ENCODE data around the gene RBM46.

The RBM46 gene

DNA sequence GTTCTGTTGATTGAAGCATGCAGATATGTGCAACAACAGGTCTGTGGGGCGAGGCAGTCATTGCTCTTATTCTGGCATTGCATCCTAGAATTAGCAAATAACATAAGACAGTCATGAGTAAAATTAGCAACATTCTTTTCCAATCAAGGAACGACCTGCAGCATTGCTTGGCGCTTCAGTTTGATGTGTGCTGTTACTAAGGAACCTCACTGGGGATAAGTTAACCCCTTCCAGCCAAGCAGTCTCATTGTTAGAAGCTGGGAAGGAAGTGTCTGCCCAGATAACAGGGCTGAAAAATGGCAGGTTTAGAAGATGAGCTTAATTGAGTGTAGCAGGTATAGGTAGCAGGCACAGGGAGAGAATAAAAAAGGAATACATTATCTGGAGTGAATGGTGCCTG, 55.4 kb downstream of the RBM46 start:
- no peak for DNase-seq (ENCODE audit: low read depth)
- no peak overlapping the region for H3K4me3 ChIP-seq (ENCODE audit: low read length)
- TF ChIP-seq, protein P1, sequence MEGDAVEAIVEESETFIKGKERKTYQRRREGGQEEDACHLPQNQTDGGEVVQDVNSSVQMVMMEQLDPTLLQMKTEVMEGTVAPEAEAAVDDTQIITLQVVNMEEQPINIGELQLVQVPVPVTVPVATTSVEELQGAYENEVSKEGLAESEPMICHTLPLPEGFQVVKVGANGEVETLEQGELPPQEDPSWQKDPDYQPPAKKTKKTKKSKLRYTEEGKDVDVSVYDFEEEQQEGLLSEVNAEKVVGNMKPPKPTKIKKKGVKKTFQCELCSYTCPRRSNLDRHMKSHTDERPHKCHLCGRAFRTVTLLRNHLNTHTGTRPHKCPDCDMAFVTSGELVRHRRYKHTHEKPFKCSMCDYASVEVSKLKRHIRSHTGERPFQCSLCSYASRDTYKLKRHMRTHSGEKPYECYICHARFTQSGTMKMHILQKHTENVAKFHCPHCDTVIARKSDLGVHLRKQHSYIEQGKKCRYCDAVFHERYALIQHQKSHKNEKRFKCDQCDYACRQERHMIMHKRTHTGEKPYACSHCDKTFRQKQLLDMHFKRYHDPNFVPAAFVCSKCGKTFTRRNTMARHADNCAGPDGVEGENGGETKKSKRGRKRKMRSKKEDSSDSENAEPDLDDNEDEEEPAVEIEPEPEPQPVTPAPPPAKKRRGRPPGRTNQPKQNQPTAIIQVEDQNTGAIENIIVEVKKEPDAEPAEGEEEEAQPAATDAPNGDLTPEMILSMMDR (conservative IDR thresholded peaks at IDR 0.05; ENCODE audit: low read length) = no peak

DNA sequence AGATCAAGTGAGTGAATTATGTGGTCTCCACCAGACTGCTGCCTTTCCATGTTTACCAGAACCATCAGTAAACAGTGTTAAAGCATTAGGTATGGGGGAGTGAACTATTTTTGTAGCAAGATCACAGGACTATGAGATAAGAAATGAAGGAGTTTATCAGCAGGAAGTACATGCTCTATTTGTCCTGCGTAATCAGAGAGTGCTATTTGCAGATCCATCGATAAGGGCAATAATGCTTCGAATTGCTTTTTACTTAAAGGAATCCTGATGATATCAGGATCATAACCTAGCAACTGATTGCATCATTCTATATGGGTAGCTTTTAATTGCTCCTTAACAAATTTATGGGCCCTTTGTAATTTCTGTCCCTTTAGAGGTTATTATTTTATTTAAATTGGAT, 57.1 kb downstream of the RBM46 start:
- TF ChIP-seq, protein P1 (conservative IDR thresholded peaks at IDR 0.05; ENCODE audit: low read length) = no peak
- no peak overlapping the region for H3K4me3 ChIP-seq (ENCODE audit: low read length)
- no peak for DNase-seq (ENCODE audit: low read depth)

DNA sequence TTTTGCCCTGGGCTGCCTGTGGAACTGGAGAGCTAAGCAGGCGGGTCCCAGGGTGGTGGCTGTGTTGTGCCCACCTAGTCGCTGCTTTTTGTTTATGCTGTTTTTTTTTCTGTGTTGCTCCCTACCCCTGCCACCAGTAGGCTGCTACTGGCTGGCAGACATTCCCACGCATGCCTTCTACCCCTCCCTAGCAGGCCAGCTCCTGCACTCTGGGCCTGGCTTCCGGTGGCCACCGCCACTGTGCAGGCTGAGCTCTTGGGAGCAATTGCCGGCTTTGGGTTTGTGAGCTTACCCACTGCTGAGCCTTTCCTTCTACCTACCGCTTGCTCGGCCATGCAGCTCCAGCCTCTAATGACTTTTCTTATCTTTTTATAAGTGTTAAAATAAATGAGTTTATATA, 57.6 kb downstream of the RBM46 start:
- H3K4me3 ChIP-seq (ENCODE audit: low read length) = no peak overlapping the region
- TF ChIP-seq, protein P1 (conservative IDR thresholded peaks at IDR 0.05; ENCODE audit: low read length) = no peak
- DNase-seq (ENCODE audit: low read depth) = no peak

DNA sequence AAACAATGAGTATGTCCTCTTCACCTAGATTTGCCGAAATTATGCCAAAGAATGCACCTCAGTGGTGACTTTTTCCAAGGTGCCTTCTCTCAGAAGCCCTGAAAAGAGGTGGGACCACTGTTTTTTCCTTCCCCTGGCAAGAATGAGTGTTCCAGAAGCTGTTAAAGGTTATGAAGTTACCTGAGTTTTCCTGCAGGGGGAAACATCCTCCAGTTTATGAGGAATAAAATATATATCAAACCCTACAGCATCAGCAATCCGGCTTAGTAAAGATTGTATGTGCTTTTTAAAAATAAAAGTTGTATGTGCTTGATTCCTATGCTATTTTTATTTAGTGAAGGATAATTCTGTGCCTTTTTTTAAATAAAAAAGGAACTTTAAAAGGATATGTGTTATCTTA, 73.3 kb downstream of the RBM46 start:
- TF ChIP-seq, protein P1 (conservative IDR thresholded peaks at IDR 0.05; ENCODE audit: low read length) = peak; percentile 28
- no peak for DNase-seq (ENCODE audit: low read depth)

DNA sequence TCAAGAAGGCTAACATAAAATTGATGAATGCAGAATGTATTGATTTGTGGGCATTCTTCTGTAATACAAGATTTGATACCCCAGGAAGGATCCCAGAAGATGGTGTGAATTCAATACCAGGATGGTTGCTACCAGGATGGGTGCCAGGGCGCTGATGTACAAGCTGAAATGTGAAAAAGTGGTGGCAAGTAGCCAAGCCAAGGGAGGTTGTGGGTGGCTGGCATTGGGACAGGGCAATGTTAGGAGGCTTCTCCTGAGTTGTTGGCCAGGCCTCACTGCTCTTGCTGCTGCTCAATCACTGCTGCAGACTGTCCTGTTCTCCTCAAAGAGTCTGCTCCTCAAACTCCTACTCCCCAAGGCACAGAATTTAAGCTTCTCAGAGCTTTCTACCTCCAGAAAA, 77.1 kb downstream of the RBM46 start:
- DNase-seq (ENCODE audit: low read depth) = no peak
- TF ChIP-seq, protein P1 (conservative IDR thresholded peaks at IDR 0.05; ENCODE audit: low read length) = no peak
- H3K4me3 ChIP-seq (ENCODE audit: low read length) = no peak overlapping the region

More for the DNA sequence above, 73.3 kb downstream of the RBM46 start:
- no peak overlapping the region for H3K4me3 ChIP-seq (ENCODE audit: low read length)

DNA sequence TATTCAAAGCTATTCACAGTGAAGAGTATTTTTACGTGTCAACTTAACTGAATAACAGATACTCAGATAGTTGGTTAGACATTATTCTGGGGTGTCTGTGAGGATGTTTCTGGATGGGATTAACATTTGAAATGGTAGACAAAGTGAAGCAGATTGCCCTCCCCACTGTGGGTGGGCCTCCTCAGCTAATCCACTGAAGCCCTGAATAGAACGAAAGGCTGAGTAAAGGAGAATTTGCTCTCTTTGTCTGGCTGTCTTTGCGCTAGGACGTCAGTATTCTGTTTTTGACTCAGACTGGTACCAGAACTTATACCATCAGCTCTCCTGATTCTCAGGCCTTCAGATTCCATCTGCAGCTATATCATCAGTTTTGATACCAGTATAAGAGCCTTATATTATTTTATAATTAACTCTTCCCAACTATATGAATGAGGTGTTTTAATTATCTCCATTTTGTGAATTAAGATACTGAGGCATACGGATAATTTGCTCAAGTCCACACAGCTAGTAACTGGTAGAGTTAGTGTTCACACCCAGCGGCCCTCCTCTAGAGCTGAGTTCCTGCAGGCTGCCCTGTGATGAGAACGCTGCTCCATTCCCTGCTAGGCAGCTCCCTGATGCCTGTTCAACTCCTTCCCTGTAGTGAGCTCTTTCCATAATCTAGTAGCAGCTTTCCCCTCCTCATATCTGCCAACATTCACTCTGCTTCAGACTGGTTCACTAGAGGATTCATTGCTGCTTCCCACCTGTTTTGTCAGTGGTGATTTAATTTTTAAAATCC, 87.5 kb downstream of the RBM46 start:
- no peak overlapping the region for H3K4me3 ChIP-seq (ENCODE audit: low read length)
- TF ChIP-seq, protein P1 (conservative IDR thresholded peaks at IDR 0.05; ENCODE audit: low read length) = no peak
- DNase-seq (ENCODE audit: low read depth) = no peak

DNA sequence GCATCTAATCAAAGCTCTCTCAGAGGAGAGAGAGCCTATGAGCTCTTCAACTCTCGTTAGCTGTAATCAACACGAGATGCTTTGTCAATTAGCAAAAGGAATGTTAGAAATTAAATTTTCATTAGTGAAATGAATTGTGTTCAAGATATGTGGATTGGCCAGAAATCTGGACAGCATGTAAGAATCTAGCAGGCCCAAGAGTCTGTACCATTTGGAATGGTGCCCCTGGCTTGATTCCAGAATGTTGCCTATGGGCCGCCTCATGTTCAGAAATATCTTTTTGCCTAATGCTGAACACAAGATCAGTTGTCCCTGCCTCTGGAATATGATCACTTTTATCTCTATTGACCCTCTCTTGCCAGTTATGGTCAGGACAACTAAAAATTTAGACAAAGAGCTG, 88.2 kb downstream of the RBM46 start:
- H3K4me3 ChIP-seq (ENCODE audit: low read length) = no peak overlapping the region
- TF ChIP-seq, protein P1 (conservative IDR thresholded peaks at IDR 0.05; ENCODE audit: low read length) = no peak
- no peak for DNase-seq (ENCODE audit: low read depth)
